Cerebellar cortex (tissue), 1 donor: ENCODE measurements around the gene TRIP6.
"Not testable (repeated sequence)": the region's sequence is repeated elsewhere in the genome, so short reads cannot be mapped to it uniquely, and the experiment has no call there.

Experiments
- DNase-seq: peaks from one replicate; pipeline ENCODE4 v3.0.0-alpha.2; 2015; ENCODE audit warnings: low spot score

Gene TRIP6

GRCh38 chr7:100891568-100892247, 24.5 kb downstream of the TRIP6 start:
- DNase-seq = no peak

- no peak for DNase-seq
Observed at GRCh38 chr7:100892364-100893317, 25.5 kb downstream of the TRIP6 start.

GRCh38 chr7:100893318-100893895, 26.2 kb downstream of the TRIP6 start:
- no peak for DNase-seq

- no peak for DNase-seq
Observed at GRCh38 chr7:100893910-100894721, 26.9 kb downstream of the TRIP6 start.

GRCh38 chr7:100894860-100895700, 27.9 kb downstream of the TRIP6 start:
- peak; percentile 54 for DNase-seq

- no peak for DNase-seq
Observed at GRCh38 chr7:100895701-100895955, 28.4 kb downstream of the TRIP6 start, which contains the start of gene ACHE. ACHE (minus strand) TSS chr7:100895888; CDS start chr7:100894232, 1,656 bp downstream.

- peak; percentile 79 for DNase-seq
Observed at GRCh38 chr7:100895956-100896731, 29.0 kb downstream of the TRIP6 start.

- DNase-seq = no peak
Observed at GRCh38 chr7:100896732-100897608, 29.8 kb downstream of the TRIP6 start.

GRCh38 chr7:100897772-100898454, 30.7 kb downstream of the TRIP6 start:
- no peak for DNase-seq

- DNase-seq = no peak
Observed at GRCh38 chr7:100899432-100899831, 32.2 kb downstream of the TRIP6 start.

- no peak for DNase-seq
Observed at GRCh38 chr7:100900978-100901377, 33.8 kb downstream of the TRIP6 start.

GRCh38 chr7:100901921-100902332, 34.7 kb downstream of the TRIP6 start:
- DNase-seq = no peak

- DNase-seq = no peak
Observed at GRCh38 chr7:100902638-100903037, 35.5 kb downstream of the TRIP6 start.

GRCh38 chr7:100908512-100908911, 41.3 kb downstream of the TRIP6 start:
- no peak for DNase-seq

GRCh38 chr7:100910443-100910842, 43.3 kb downstream of the TRIP6 start:
- not testable (repeated sequence) for DNase-seq

GRCh38 chr7:100911484-100911883, 44.3 kb downstream of the TRIP6 start:
- DNase-seq = no peak

- DNase-seq = no peak
Observed at GRCh38 chr7:100914208-100914878, 47.2 kb downstream of the TRIP6 start.

- DNase-seq = no peak
Observed at GRCh38 chr7:100914879-100915447, 47.8 kb downstream of the TRIP6 start.
